SH-SY5Y (cell line): ENCODE data around the gene ITPR2.

Experiments
- GATA2 ChIP-seq: IDR thresholded peaks from 2 replicates; pipeline ENCODE4 v1.6.1; 2011; ENCODE audit warnings: mild to moderate bottlenecking, low read depth, low read length
- GATA3 ChIP-seq: IDR thresholded peaks from 2 replicates; pipeline ENCODE4 v1.6.1; 2011; ENCODE audit warnings: low read depth, mild to moderate bottlenecking, low read length, moderate library complexity

Gene ITPR2

GRCh38 chr12:26396402-26396801, 436.6 kb downstream of the ITPR2 start:
- TF ChIP-seq GATA2: no peak
- TF ChIP-seq GATA3: no peak

DNA sequence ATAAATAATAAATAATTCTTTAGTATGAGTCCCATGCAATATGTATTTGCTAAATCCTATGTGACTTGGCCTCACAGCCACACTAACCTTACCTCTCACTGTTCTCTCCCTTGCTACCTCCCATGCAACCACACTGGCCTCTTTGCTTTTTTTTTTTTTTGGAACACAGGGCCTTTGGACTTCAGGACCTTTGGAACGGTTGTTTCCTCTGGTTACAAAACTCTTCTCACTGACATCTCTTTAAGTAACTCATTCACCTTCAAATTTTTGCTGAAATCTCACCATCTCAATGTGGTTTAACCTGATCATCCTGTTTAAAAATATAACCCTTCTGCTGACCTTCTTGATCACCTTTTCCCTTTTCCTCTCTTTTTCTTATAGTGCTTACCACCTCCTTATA, 443.7 kb downstream of the ITPR2 start:
- TF ChIP-seq GATA2: no peak
- no peak for TF ChIP-seq GATA3

DNA sequence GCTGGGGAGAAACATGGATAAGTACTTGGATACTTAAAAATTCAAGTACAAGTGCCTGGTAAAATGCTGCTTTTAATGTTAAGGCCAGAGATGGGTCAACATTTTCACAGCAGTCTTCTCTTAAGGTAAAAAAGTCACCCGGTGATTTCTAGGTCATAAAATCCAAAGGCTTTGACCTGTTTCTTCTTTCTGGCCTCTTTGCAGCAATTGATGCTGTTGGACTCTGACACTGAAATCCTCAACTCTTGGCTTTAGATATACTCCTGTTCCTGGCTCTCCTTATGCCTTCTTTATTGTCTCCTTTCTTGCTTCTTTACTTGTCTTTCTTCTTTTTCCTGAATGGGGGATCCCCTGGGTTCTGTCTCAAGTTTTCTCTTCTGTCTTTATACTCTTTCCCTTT, 448.5 kb downstream of the ITPR2 start:
- TF ChIP-seq GATA2 (no peak), GATA3 (no peak)

- TF ChIP-seq GATA2: no peak
- TF ChIP-seq GATA3: no peak
Measured at GRCh38 chr12:26383041-26383440, 450.0 kb downstream of the ITPR2 start.

GRCh38 chr12:26380897-26381296, 452.1 kb downstream of the ITPR2 start:
- TF ChIP-seq GATA3: no peak

DNA sequence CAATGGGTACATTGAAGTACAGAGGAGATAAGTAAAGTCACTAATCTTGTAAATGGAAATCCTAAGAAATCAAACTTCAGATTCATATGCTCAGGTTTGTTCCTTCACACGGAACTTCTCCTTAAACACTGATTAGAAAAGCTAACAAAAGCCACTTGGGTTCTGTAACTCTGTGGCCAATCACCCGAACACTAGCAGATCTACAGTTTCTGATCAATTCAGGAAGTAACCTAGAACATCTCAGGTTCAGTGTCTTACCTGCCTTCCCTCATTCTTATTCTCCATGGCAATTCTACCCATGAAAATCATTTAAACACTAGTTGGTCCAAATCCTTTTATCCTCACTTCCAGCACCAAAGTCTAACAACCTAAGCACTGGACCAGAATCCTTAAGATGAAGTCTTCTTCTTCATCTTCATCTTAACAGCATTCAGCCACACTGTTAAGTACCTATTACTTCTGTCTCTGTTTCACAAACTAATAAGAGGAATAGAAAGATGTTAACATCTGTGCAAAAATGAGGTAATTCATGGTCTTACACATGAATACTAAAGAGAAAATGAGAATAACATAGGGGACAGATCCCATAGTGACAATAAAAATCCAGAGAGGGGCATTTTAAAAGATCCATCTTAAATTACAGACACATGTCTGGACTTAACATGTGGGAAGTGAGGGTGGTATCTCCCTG, 453.1 kb downstream of the ITPR2 start:
- no peak for TF ChIP-seq GATA3
- TF ChIP-seq GATA2: no peak

- TF ChIP-seq GATA2 (no peak), GATA3 (no peak)
Measured at GRCh38 chr12:26378711-26379110, 454.3 kb downstream of the ITPR2 start.

DNA sequence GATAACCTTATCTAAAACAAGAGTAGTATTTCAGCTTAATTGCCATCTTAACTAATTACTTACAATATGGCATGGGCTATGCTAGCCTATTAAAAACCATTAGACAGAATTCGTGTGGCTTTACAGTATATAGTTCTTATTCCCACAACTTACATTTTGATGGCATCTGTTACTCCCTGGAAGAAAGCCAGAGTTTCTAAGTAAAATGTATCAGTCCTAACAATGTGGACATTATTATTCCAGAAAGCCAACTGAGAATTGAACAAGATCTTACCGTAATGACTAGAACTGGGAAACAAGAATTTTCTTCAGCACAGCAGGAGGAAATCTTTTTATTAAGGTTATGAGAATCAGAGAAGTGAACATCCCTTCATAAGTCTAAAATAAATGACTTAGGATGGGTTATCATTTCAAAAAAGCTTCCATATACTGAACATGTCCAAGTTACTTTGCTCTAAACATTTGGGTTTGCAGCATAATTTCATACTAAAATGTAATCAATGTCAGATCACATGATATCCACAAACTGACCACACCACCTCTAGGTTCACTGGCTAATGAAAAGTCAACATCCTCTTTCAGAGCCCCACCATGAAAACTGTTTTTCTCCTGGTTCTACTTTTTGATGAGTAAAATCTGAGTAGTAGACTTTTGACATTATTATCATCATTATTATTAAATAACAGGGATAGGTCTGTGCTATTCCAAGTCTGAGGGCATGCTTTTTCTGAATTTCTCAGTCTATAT, 457.9 kb downstream of the ITPR2 start:
- TF ChIP-seq GATA3: no peak
- no peak for TF ChIP-seq GATA2

DNA sequence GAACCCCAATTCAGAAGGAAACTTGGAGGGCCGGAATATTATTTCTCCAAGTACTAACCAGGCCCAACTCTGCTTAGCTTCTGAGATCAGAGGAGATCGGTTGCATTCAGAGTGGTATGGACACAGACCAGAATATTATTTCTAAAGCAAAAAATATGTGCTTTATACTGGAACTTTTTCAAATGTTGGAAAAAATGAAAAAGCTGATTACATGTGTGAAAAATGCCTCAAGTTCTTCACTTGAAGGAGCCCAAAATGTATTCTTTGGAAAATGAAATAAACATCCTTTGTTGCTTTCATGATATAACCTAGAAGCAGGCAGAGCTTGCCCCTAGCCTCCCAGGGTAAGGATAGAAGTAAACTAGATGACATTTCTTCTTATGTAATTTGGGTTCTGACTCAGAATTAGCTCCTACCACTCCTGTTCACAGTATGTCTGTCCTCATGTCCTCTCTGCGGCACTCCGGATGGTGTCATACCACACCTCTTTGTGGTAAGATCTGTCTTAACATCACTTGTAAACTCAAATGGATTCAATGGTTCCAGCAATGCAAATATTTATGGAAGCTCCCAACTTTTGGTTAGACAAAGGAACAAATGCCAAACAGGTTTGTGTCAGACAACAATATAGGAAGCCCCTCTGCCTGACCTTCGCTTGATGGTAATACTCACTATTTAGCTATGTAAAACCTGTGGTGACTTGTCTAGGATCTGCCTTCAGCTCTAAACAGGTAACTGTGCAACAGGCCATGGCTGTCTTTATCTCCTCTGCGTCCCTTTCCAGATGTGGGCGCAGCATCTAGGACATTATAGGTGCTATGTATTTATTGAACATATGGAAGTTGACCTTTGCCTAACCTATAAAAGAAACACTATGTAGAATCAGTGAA, 459.1 kb downstream of the ITPR2 start:
- TF ChIP-seq GATA2 (no peak), GATA3 (no peak)

DNA sequence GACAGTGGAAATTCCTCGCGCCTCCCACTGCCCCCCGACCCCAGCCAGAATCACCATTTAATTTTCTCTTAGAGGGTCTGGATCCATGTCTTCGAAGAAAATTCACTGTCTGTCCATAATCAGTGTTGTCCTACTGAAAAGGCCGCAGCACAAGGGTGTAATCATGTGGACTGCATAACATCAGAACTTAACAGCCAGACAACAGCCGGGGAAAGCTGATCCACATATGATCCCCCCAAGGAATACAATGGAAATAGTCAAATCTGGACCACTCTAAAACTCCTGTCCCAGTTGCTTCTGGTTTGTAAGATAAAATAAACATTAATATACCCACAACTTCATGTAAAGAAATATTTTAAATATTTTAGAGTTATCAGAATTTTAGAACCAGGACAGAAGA, 460.1 kb downstream of the ITPR2 start:
- TF ChIP-seq GATA3: no peak
- no peak for TF ChIP-seq GATA2

DNA sequence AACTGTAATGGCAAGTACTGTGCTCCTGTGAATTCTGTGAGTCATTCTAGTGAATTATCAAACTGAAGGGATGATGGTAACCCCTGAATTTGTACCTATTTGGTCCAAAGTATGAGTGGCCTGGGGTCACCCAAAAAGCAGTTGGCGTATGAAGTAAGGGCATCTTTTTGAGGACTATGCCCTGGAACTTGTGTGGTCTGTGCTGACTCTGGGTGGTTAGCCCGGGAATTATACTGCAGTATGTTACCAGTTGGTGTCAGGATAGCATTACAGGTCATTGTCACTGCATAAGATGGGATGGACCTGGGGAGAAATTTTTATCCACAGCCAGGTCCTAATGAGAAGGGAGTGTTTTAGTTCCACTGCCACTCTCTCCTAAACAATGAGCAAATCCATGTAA, 462.9 kb downstream of the ITPR2 start:
- TF ChIP-seq GATA3 (no peak), GATA2 (no peak)

DNA sequence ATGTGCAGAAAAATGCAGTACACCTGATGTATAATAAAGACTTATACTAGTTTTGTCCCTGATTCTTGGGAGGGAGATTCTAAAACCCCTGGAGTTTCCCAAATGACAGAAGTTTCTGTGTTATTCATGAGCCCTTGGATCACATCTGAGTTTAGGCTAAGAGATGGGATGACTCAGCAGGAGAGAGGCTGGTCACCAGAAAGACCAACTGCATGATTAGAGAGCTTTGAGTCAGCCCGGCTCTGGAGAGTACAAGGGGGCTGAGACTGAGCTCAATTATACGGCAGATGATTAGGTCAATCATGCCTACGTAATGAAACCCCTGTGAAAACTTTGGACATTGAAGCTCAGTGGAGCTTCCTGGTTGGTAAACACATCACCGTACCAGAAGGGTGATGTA, 463.4 kb downstream of the ITPR2 start:
- TF ChIP-seq GATA3 (no peak), GATA2 (no peak)

DNA sequence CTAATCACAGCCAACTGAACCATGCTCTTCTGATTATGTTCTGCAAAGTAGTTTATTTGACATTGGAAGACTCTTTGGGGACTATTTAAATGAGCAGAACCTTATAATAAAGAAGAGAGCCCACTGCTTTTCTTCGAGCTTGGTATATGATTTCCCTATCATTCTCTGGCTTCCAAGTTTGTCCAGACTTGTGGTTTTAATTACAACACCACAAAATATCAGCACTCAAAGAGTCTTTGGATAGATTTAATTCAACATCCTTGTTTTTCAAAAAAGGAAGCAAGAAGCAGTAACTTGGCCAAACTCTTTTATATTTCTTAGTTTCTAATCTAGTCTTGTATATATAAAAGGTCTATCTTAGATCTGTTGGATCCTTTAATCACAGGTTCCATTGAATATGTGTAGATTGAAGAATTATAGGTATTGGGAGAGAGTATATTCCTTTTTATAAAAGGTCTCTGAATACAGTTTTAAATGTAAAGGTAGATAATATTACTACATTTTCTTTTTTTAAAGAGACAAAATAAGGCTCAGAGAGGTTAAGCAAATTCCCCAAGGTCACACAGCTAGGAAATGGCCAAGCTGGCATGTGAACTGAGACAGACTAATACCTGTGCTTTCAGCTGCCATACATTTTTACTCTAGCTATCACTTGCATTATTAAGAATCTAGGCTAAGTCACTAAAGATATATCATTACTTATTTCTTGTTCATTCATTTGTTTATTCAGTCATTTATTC, 464.8 kb downstream of the ITPR2 start:
- TF ChIP-seq GATA3: no peak
- TF ChIP-seq GATA2: no peak

DNA sequence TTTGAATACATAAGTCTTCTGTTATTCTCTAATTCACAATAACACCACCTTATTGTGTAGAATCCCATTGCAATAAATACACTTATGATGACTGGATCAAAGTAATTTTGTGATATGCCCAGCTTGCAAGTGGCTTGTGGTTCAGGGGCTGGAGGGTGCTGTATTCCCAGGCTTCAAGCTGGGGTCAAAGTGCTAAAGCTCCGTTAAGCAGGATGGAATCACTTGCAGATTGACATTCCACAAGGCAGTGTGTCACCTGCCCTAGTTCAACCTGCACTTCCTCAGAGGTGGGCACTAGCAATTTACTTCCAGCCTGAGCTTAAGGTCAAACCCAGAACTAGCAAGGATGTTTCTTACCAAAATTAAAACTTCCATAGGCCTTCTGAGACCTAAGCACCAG, 471.0 kb downstream of the ITPR2 start:
- TF ChIP-seq GATA2: no peak
- TF ChIP-seq GATA3: no peak

GRCh38 chr12:26360062-26360461, 472.9 kb downstream of the ITPR2 start:
- TF ChIP-seq GATA2: no peak
- no peak for TF ChIP-seq GATA3
